Left ventricle myocardium superior (tissue), 1 donor: ENCODE data around the gene DHRS3. TPM values are rescaled to one million over a fixed set of nuclear protein-coding genes. Genes with fewer than 3 reads are reported as not detected.
"Not testable (repeated sequence)": the region's sequence is repeated elsewhere in the genome, so short reads cannot be mapped to it uniquely, and the experiment has no call there.

Source experiments
- ATAC-seq: fragments of 200-7000 bp; cut with Tn5 transposase; one replicate; pipeline ENCODE4 v1.9.1; 2020; ENCODE audit warnings: mild to moderate bottlenecking, moderate library complexity
- DNase-seq: peaks from one replicate; pipeline ENCODE4 v3.0.0-alpha.2; 2020
- intact Hi-C: fragments of 100-400 bp; cut with micrococcal nuclease; formaldehyde crosslinking; loops from one replicate; pipeline ENCODE4 v1.11.0; 2022
- long read RNA-seq: library from polyadenylated mRNA; unstranded; transcript quantifications from one replicate; pipeline ENCODE4 v2.0.0, GENCODE V29; 2021
- total RNA-seq: library from RNA; stranded (reverse); fragmentation: NEBNext Ultra II Directional; extraction: Animal tissue kit (Norgen Biotek cat#: 25700); gene quantifications from one replicate; pipeline ENCODE4 v1.2.1, GENCODE V29; 2021
- donor health status: DM: no; HTN: yes; CAD: no; lungs with severe emphysema.

Gene DHRS3, protein sequence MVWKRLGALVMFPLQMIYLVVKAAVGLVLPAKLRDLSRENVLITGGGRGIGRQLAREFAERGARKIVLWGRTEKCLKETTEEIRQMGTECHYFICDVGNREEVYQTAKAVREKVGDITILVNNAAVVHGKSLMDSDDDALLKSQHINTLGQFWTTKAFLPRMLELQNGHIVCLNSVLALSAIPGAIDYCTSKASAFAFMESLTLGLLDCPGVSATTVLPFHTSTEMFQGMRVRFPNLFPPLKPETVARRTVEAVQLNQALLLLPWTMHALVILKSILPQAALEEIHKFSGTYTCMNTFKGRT
- total RNA-seq = 79.6 TPM
- long read RNA-seq, transcript DHRS3-204 (6 exons, 1,722 nt) = major isoform, 38 of 66 reads
- long read RNA-seq, partial matches to known transcripts = 11 of 66 reads
- long read RNA-seq, other reads (novel, unspliced or antisense) = 17 of 66 reads

DNA sequence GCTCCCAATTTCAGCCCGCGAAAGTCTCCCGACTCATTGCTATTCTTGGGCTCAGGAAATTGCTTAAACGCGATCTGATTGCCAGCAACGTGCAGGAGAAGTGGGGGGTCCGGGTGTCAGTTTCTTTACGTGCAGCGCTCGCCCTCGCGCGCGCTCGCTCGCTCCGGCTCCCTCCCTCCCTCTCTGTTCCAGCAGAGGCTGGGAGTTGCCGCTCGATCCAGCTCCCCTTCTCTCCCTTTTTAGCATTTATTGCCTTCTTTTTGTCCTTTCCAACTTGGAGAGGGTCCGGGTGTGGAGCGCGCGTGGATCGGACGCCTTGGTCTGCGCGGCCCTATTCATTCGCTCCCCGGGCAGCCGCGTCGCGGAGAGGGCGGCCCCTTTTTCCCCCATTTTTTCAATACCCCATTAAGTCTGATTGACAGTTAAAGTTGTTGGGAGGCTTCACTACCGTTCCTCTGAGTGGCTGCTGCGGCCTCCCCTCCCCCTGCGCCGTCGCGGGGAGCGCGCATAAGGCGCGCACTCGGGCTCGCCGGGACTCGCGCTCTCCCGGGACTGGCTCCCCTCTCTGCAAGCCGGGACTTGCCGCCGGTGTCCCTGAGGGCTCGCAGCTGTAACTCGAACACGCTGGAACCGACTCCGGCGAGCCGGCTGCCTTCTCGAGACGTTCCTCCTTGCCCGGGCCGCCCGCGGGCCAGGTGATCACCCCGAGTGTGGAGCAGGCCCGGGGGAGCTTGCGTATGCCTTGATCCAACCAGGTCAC lies at the start of gene DHRS3:
DHRS3 (minus strand) TSS at position 310 of the 760 bp plus-strand sequence. CDS start 862 bp downstream, outside the sequence.
- DNase-seq (peak; percentile 90), ATAC-seq (peak; percentile 73)
- intact Hi-C loops = no loop called here

DNA sequence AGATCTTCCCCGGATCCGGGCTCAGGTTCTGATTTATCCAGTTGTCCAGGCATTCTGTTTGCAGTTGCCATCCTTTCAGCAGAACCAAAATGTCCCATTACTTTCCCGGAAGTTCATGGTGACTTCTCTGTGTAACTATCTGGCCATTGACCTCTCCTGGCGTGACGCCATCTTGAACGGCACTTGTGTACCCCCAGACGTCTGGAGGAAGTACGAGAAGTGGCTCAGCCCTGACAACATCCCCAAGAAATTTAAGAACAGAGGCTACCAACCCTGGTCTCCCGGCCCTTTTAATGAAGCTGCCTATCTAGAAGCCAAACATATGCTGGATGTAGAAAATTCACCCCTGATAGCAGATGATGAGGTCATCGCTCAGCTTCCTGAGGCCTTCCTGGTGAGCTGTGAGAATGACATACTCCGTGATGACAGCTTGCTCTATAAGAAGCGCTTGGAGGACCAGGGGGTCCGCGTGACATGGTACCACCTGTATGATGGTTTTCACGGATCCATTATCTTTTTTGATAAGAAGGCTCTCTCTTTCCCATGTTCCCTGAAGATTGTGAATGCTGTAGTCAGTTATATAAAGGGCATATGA lies 48.2 kb upstream of the DHRS3 start:
- DNase-seq = no peak
- no peak for ATAC-seq
- intact Hi-C loops = no loop called here

- DNase-seq (no peak), ATAC-seq (no peak)
- intact Hi-C loops = no loop called here
These were observed 47.5 kb upstream of the DHRS3 start for GRCh38 chr1:12665511-12665910.

DNA sequence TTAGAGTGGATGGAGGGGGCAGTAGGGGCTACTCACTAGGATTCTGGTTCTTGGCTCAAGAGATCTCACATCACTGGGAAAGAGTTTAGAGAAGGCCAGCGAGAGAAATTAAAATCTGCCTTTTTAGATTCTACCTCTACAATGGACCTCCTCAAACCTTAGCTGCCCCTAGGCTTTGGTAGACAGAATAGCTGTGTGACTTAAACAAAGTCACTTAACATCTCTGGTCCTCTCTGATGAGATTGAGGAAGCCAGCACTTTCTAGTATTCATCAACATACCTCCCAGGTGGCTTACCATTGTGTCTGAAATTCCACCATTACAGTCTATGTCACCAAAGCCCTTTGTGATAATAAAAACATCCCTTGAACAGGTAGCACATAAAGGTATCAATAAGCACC lies 44.5 kb upstream of the DHRS3 start:
- intact Hi-C loops = no loop called here
- DNase-seq = no peak
- no peak for ATAC-seq

GRCh38 chr1:12661606-12662219 lies 43.7 kb upstream of the DHRS3 start:
- no peak for ATAC-seq
- DNase-seq = no peak
- intact Hi-C loops = no loop called here

GRCh38 chr1:12658531-12659453 lies 40.8 kb upstream of the DHRS3 start:
- ATAC-seq (peak; percentile 89), DNase-seq (peak; percentile 70)
- intact Hi-C loops = loop anchor here (10.0 kb wide), 1 partner anchor 344 kb away; no protein-coding TSS in a partner anchor

DNA sequence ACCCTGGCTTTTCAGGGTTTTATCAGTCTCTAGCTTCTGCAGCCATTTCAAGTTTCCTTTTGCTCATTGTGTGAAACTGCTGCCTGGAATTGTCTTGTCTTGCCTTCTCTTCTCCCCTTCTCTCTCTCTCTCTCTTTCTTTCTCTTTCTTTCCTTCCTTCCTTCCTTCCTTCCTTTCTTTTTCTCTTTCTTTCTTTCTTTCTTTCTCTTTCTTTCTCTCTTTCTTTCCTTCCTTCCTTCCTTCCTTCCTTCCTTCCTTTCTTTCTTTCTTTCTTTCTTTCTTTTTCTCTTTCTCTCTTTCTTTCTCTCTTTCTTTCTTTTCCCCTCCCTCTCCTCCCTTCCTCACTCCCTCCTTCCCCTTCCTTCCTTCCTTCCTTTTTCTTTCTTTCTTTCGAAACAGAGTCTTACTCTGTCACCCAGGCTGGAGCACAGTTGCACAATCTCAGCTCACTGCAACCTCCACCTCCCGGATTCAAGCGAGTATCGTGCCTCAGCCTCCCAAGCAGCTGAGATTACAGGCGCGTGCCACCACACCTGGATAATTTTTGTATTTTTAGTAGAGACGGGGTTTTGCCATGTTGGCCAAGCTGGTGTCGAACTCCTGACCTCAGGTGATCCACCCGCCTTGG lies 40.0 kb upstream of the DHRS3 start:
- intact Hi-C loops = loop anchor here (10.0 kb wide), 1 partner anchor 343 kb away; no protein-coding TSS in a partner anchor
- DNase-seq, ATAC-seq: not testable (repeated sequence)

GRCh38 chr1:12657060-12657884 lies 39.3 kb upstream of the DHRS3 start:
- DNase-seq (no peak), ATAC-seq (no peak)
- intact Hi-C loops = loop anchor here (10.0 kb wide), 1 partner anchor 342 kb away; no protein-coding TSS in a partner anchor

- no peak for ATAC-seq
- intact Hi-C loops = loop anchor here (10.0 kb wide), 1 partner anchor 342 kb away; no protein-coding TSS in a partner anchor
These were observed 38.6 kb upstream of the DHRS3 start for GRCh38 chr1:12656575-12656974.

GRCh38 chr1:12654657-12655056 lies 36.6 kb upstream of the DHRS3 start:
- intact Hi-C loops = loop anchor here (10.0 kb wide), 1 partner anchor 340 kb away; no protein-coding TSS in a partner anchor
- DNase-seq (no peak), ATAC-seq (no peak)

More at GRCh38 chr1:12656575-12656974, 38.6 kb upstream of the DHRS3 start:
- no peak for DNase-seq

DNA sequence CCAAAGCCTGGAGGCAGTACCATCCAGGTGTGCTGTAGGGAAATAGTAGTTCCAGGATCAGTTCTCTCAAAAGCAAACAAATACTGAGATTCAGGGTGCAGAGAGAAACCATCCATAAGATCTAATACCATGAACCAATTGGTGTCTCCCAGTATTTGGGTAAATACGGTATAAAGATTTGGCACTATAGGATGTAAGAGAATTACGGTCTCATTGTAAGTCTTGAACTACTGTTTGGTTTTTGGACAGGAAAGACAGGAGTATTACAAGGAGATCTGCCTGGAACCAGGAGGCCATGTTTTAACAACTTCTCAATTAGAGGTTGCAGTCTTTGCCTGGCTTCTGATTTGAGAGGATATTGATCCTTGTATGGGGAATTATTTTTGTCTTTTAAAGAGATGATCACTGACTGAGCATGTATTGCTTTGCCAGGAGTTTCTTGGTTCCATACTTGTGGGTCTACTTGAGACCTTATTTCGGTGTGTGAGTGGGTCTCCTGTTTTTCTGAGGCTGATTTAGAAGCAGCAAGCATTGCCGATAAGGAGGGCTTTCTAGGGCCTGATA lies 36.1 kb upstream of the DHRS3 start:
- DNase-seq = no peak
- intact Hi-C loops = loop anchor here (10.0 kb wide), 1 partner anchor 339 kb away; no protein-coding TSS in a partner anchor
- no peak for ATAC-seq

DNA sequence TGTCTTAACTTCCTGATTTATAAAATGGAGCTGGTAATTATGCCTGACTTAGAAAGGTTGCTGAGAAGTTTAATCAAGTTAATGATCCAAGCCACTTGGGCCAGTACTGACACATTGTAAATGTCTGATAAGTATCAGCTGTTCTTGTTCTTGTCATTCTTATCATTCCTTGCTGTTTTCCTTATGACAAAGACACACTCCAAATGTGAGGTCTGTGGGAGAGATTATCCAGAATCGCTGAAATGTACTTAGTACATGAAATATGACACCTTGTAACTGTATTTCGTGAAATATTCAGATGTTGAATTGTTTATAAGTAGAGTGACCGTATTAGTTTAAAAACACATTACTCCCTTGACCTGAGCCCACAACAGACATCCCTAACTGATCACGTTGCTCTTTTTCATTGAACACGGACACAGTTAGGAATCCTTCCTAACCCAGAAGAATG lies 32.0 kb upstream of the DHRS3 start:
- no peak for ATAC-seq
- intact Hi-C loops = loop anchor here (10.0 kb wide), 1 partner anchor 335 kb away; no protein-coding TSS in a partner anchor
- DNase-seq = no peak

DNA sequence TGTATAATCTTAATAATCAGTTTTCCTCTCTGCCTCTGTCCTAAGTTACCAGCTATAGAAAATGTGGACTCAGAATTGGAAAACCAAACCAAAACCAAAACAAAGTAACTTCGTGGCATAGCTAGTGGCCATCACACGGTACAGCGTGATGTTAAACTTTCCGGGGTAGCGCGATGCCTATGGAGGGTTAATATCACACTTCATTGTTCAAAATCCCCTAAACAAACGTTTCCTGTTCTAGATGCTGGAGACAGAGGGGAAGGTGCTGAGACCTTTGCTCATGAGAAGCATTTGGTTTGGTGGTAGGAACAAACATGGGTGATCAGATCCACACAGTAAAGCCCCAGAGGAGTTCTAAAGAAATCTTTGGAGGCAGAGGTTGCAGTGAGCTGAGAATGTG lies 30.7 kb upstream of the DHRS3 start:
- DNase-seq (no peak), ATAC-seq (no peak)
- intact Hi-C loops = no loop called here

- DNase-seq, intact Hi-C loops, ATAC-seq: not testable (repeated sequence)
These were observed 27.4 kb upstream of the DHRS3 start for GRCh38 chr1:12645401-12645800.

DNA sequence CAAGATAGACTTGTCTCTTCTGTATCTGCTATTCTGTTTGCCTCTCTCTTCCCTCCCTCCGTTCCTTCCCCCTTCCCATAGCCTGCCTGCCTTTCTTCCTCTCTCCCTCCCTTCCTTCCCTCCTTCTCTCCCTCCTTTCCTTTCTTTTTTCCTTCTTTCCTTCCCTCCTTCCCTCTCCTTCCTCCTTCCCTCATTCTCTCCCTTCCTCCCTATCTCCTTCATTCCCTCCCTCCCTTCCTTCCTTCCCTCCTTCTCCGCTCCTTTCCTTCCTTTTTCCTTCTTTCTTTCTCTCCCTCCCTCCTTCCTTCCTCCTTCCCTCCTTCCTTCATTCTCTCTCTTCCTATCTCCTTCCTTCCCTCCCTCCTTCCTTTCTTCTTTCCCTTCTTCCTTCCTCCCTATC lies 26.8 kb upstream of the DHRS3 start:
- no peak for ATAC-seq
- intact Hi-C loops = no loop called here
- no peak for DNase-seq

DNA sequence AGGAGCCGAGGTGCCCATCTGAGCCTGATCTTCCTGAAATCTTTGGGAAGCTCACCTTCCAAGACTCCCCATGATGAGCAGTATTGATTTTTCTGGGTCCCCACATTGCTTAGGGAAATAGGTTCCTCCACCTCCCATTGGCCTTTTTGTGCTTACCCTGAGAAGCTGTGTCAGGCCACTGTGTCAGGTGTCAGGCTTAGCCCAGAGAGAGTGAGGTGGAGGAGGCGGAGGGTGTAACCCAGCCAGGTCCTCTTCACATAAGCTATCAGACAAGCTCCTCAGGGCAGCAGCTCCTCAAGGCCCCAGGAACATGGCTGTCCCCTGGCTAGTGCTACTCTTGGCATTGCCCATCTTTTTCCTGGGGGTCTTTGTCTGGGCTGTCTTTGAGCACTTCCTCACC lies 26.2 kb upstream of the DHRS3 start:
- DNase-seq (no peak), ATAC-seq (no peak)
- intact Hi-C loops = no loop called here
